Heart left ventricle (tissue), 16 donors: ENCODE measurements around the gene HOXB6. TPM values are rescaled to one million over a fixed set of nuclear protein-coding genes. Genes with fewer than 3 reads are reported as not detected.

Experiments
- ATAC-seq, 4 donors: fragments of 200-7000 bp; cut with Tn5 transposase; one replicate each; pipeline ENCODE4 v1.9.1; 2020 to 2022; ENCODE audit warnings: moderate library complexity in 4 of 4, mild to moderate bottlenecking in 3 of 4, moderate number of reproducible peaks in 1 of 4
- DNase-seq, 5 donors: peaks; one replicate each; pipeline ENCODE4 v3.0.0-alpha.2; 2020
- H3K27ac ChIP-seq, 12 donors: fragments of 200-600 bp; sonication (generic) in 4 of 12; one replicate each; pipeline versions ENCODE4 v1.5.0 to v1.8.0; 2016 to 2022; ENCODE audit warnings: mild to moderate bottlenecking in 2 of 12
- H3K27me3 ChIP-seq, 9 donors: fragments of 200-600 bp; sonication (generic) in 2 of 9; one replicate each; pipeline versions ENCODE4 v1.5.1 to v1.8.0; 2016 to 2022; ENCODE audit warnings: mild to moderate bottlenecking in 3 of 9
- H3K36me3 ChIP-seq, 9 donors: fragments of 200-600 bp; sonication (generic) in 2 of 9; one replicate each; pipeline versions ENCODE4 v1.5.0 to v1.8.0; 2018 to 2022; ENCODE audit warnings: mild to moderate bottlenecking in 2 of 9
- H3K4me1 ChIP-seq, 12 donors: fragments of 200-600 bp; sonication (generic) in 4 of 12; one replicate each; pipeline versions ENCODE4 v1.5.0 to v1.8.0; 2016 to 2022; ENCODE audit warnings: mild to moderate bottlenecking in 3 of 12
- H3K4me3 ChIP-seq, 12 donors: fragments of 200-600 bp; sonication (generic) in 4 of 12; one replicate each; pipeline versions ENCODE4 v1.5.0 to v1.8.0; 2017 to 2022; ENCODE audit warnings: mild to moderate bottlenecking in 9 of 12, moderate library complexity in 4 of 12
- H3K9me3 ChIP-seq, 12 donors: fragments of 200-600 bp; sonication (generic) in 4 of 12; one replicate each; pipeline versions ENCODE4 v1.5.0 to v1.8.0; 2016 to 2022; ENCODE audit warnings: mild to moderate bottlenecking in 1 of 12
- CTCF ChIP-seq, 12 donors: fragments of 200-600 bp; sonication (generic) in 4 of 12; IDR thresholded peaks; one replicate each; pipeline versions ENCODE4 v1.5.0 to v1.8.0; 2018 to 2022; ENCODE audit warnings: antibody characterized with exemption in 12 of 12, mild to moderate bottlenecking in 5 of 12
- POLR2A ChIP-seq, 2 donors: fragments of 450-650 bp; IDR thresholded peaks; one replicate each; pipeline ENCODE4 v1.6.1; 2017; ENCODE audit warnings: antibody characterized with exemption in 2 of 2, mild to moderate bottlenecking in 2 of 2, moderate library complexity in 2 of 2
- WGBS, 4 donors: extraction: QIAGEN DNeasy Blood & Tissue Kit in 2 of 4; methylation state at CpG; one replicate each; pipeline versions ENCODE4 v1.1.5 to v1.1.7; 2013 to 2018; 5-methylcytosine and 5-hydroxymethylcytosine counted together
- intact Hi-C, 10 donors: fragments of 100-400 bp; cut with DNase I; formaldehyde crosslinking; loops; one replicate each; pipeline versions ENCODE4 v1.11.1 to v1.14.2; 2022
- polyA plus RNA-seq, 2 donors: library from polyadenylated mRNA; stranded (reverse); fragments of 200-250 nt; gene quantifications; one replicate each; pipeline ENCODE4 v1.2.3, GENCODE V29; 2013
- total RNA-seq, 9 donors: library from RNA; depleted of rRNA in 2 of 9; stranded (reverse); fragments of >200 nt in 2 of 9; fragmentation: NEBNext Ultra II Directional in 3 of 9; extraction: Animal tissue kit (Norgen Biotek cat#: 25700) in 3 of 9; gene quantifications; one replicate each; pipeline versions ENCODE4 v1.1.0 to v1.2.4, GENCODE V29; 2016 to 2023
- donor health status: ischemic (EF 13 %, LVEDD 7.1; RV severe dilation, severe dysfunction).
- donor health status: healthy with polysubstance abuse.
- donor health status: DM: no; HTN: yes; CAD: no.
- donor health status: DM: no; HTN: no; CAD: no.
- donor health status: ischemic (EF 25% LVEDD 6.9; RV normal size, moderate dysfunction).
- donor health status: ischemic (EF 25% LVEDD 5.7; RV mildly dilated, moderate dysfunction).
- donor health status: healthy.
- donor health status: DM: yes; HTN: yes; CAD: no.
- donor health status: ischemic (EF 35%, LVEDD 5.7; RV mildly dilated, moderate dysfunction).
- donor health status: nonischemic (EF 11% LVEDD 7.7; RV severe dilation, severe dysfunction).
- donor health status: DM: yes; HTN: yes; CAD: no.
- donor health status: PGD.
- donor health status: ischemic (EF 29% LVEDD 5.4; RV normal size, mild dysfunction).
- donor health status: nonischemic (EF 23%, LVEDD 6.1; RV moderate dilation, normal function).

The HOXB6 gene
- total and polyA plus RNA-seq, 11 donors: 0.30 to 2.0 (median 0.54) TPM; not detected in 1

- Histone ChIP-seq H3K27ac (peak overlapping the region in 1 of 12 donors; percentile 90), H3K36me3 (peaks cover 0 to 10% (median 0%) of the 10 kb centered on the region in 9 donors), H3K4me1 (peaks cover 0 to 47% (median 8%) of the 10 kb centered on the region in 12 donors), H3K9me3 (no peaks in the 10 kb centered on the region), H3K27me3 (peaks cover 0 to 96% (median 64%) of the 10 kb centered on the region in 9 donors), H3K4me3 (no peak overlapping the region)
- no peak for TF ChIP-seq POLR2A (IDR thresholded peaks at IDR 0.05)
- TF ChIP-seq CTCF (IDR thresholded peaks at IDR 0.05): peak in 1 of 12 donors; percentile 7
- ATAC-seq: no peak
- intact Hi-C loops: no loop called here
- DNase-seq: no peak
- 42 to 68% (median 57%) methylated on average over 11 to 18 of the region's 18 CpGs for WGBS, 4 donors
Observed at GRCh38 chr17:48549914-48550501, 54.8 kb downstream of the HOXB6 start.

DNA sequence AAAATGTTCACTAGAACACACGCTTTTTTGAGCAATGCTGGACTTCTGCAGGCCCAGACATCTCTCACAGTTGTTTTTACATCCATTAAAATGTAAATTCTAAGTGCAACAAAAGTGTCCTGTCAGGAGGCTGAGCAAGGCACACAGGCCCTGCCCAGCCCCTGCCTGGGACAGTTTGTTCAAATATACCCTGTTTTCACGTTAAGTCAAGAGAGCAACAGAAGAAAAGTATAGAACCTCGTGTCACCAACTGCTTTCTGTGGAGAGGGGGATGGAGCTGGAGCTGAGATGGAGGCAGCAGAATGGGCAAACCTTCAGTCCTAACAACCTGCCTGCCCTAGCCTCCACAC, 55.5 kb downstream of the HOXB6 start:
- ATAC-seq (no peak), DNase-seq (no peak)
- intact Hi-C loops: no loop called here
- peaks cover 0 to 96% (median 62%) of the 10 kb centered on the region in 9 donors for H3K27me3 ChIP-seq
- peaks cover 0 to 46% (median 9%) of the 10 kb centered on the region in 12 donors for H3K4me1 ChIP-seq
- 52 to 69% (median 62%) methylated on average over 3 of the region's 3 CpGs for WGBS, 4 donors
- TF ChIP-seq CTCF (IDR thresholded peaks at IDR 0.05) (no peak), POLR2A (IDR thresholded peaks at IDR 0.05) (no peak)
- H3K27ac ChIP-seq: peak overlapping the region in 1 of 12 donors; percentile 90
- H3K4me3 ChIP-seq: no peak overlapping the region
- H3K36me3 ChIP-seq: peaks cover 0 to 10% (median 0%) of the 10 kb centered on the region in 9 donors
- H3K9me3 ChIP-seq: no peaks in the 10 kb centered on the region

- Histone ChIP-seq H3K4me3 (peak overlapping the region in 1 of 12 donors; percentile 44), H3K9me3 (no peaks in the 10 kb centered on the region), H3K4me1 (peaks cover 0 to 45% (median 9%) of the 10 kb centered on the region in 12 donors), H3K36me3 (peaks cover 0 to 10% (median 0%) of the 10 kb centered on the region in 9 donors), H3K27ac (peak overlapping the region in 2 of 12 donors; percentile 90 to 94), H3K27me3 (peaks cover 0 to 96% (median 58%) of the 10 kb centered on the region in 9 donors)
- no peak for TF ChIP-seq CTCF (IDR thresholded peaks at IDR 0.05)
- no peak for TF ChIP-seq POLR2A (IDR thresholded peaks at IDR 0.05)
- intact Hi-C loops: no loop called here
- no peak for DNase-seq
- ATAC-seq: no peak
- 45 to 62% (median 61%) methylated on average over 6 of the region's 6 CpGs for WGBS, 4 donors
Observed at GRCh38 chr17:48548523-48549280, 56.1 kb downstream of the HOXB6 start.

- Histone ChIP-seq H3K9me3 (no peaks in the 10 kb centered on the region), H3K36me3 (peaks cover 0 to 10% (median 0%) of the 10 kb centered on the region in 9 donors), H3K27ac (peak overlapping the region; percentile 18 to 94 (median 76)), H3K4me3 (peak overlapping the region in 8 of 12 donors; percentile 15 to 44 (median 22)), H3K4me1 (peaks cover 0 to 39% (median 11%) of the 10 kb centered on the region in 12 donors), H3K27me3 (peaks cover 0 to 96% (median 57%) of the 10 kb centered on the region in 9 donors)
- intact Hi-C loops: no loop called here
- 24 to 41% (median 32%) methylated on average over 24 of the region's 24 CpGs for WGBS, 4 donors
- DNase-seq (no peak), ATAC-seq (no peak)
- TF ChIP-seq CTCF (IDR thresholded peaks at IDR 0.05) (no peak), POLR2A (IDR thresholded peaks at IDR 0.05) (no peak)
Observed at GRCh38 chr17:48547808-48548522, 56.8 kb downstream of the HOXB6 start.
